Lung (tissue), 12 donors: Measurements from ENCODE around the gene PLSCR1. TPM values are rescaled to one million over a fixed set of nuclear protein-coding genes. Genes with fewer than 3 reads are reported as not detected.
A peak's percentile ranks its signal among the peaks of the same experiment; 100 is the strongest.

Experiments
- ATAC-seq: fragments of 200-7000 bp; cut with Tn5 transposase; one replicate; pipeline ENCODE4 v1.9.1; 2020; ENCODE audit warnings: moderate number of reproducible peaks; ENCODE audit not compliant: insufficient read depth, low FRiP score
- DNase-seq, 3 donors: peaks; one replicate each; pipeline ENCODE4 v3.0.0-alpha.2; 2013 to 2017
- H3K27ac ChIP-seq, 2 donors: one replicate each; pipeline ENCODE4 v1.5.1; 2013; ENCODE audit warnings: mild to moderate bottlenecking in 2 of 2, moderate library complexity in 2 of 2, control low read depth in 1 of 2, inconsistent platforms in 1 of 2, low read depth in 1 of 2, low read length in 1 of 2
- H3K27me3 ChIP-seq, 3 donors: one replicate each; pipeline ENCODE4 v1.5.1; 2013; ENCODE audit warnings: low read length in 2 of 3; ENCODE audit not compliant: control insufficient read depth in 3 of 3, insufficient read depth in 3 of 3
- H3K36me3 ChIP-seq, 4 donors: one replicate each; pipeline ENCODE4 v1.5.1; 2013; ENCODE audit warnings: low read length in 4 of 4, mild to moderate bottlenecking in 1 of 4, moderate library complexity in 1 of 4; ENCODE audit not compliant: control insufficient read depth in 4 of 4, insufficient read depth in 4 of 4
- H3K4me1 ChIP-seq, 5 donors: one replicate each; pipeline ENCODE4 v1.5.1; 2013; ENCODE audit warnings: low read length in 5 of 5, mild to moderate bottlenecking in 2 of 5, moderate library complexity in 1 of 5; ENCODE audit not compliant: control insufficient read depth in 5 of 5, insufficient read depth in 5 of 5
- H3K4me3 ChIP-seq: one replicate; pipeline ENCODE4 v1.5.1; 2013; ENCODE audit warnings: mild to moderate bottlenecking, control low read depth, moderate library complexity
- H3K9ac ChIP-seq, 2 donors: one replicate each; pipeline ENCODE4 v1.5.1; 2013; ENCODE audit warnings: low read length in 2 of 2, control low read depth in 1 of 2; ENCODE audit not compliant: insufficient read depth in 1 of 2
- H3K9me3 ChIP-seq, 4 donors: one replicate each; pipeline ENCODE4 v1.5.1; 2013; ENCODE audit warnings: low read length in 3 of 4, mild to moderate bottlenecking in 1 of 4, moderate library complexity in 1 of 4; ENCODE audit not compliant: control insufficient read depth in 4 of 4, insufficient read depth in 3 of 4
- CTCF ChIP-seq: IDR thresholded peaks from 2 replicates; pipeline ENCODE4 v1.5.1; 2012; ENCODE audit warnings: mild to moderate bottlenecking; ENCODE audit errors: control extremely low read depth, extremely low read depth
- whole genome bisulfite sequencing, 2 donors: extraction: QIAGEN DNeasy Blood & Tissue Kit; methylation state at CpG; one replicate each; pipeline ENCODE4 v1.1.7; 2013; 5-methylcytosine and 5-hydroxymethylcytosine counted together
- polyA plus RNA-seq, 2 donors: library from polyadenylated mRNA; stranded (reverse); fragments of 200-250 nt; gene quantifications; one replicate each; pipeline ENCODE4 v1.2.1, GENCODE V29; 2013
- total RNA-seq, 2 donors: library from RNA; depleted of rRNA in 1 of 2; stranded (reverse); fragments of >200 nt in 1 of 2; gene quantifications; one replicate each; pipeline ENCODE4 v1.2.1, GENCODE V29; 2014 to 2021
- donor health status: control.
- donor health status: control.
- donor health status: Bipolar disorder and iron deficiency.
- donor health status: healthy.
- donor health status: DM: yes; HTN: yes; CAD: no.

The PLSCR1 gene
- total and polyA plus RNA-seq, 4 donors, result 38.6 to 211 (median 108) TPM

- Histone ChIP-seq H3K27ac (no peak overlapping the region), H3K9ac (no peak overlapping the region), H3K36me3 (no peaks in the 10 kb centered on the region), H3K4me3 (no peak overlapping the region), H3K9me3 (no peaks in the 10 kb centered on the region), H3K27me3 (no peaks in the 10 kb centered on the region), H3K4me1 (no peaks in the 10 kb centered on the region)
- 5 to 10% methylated on average over 1 of the region's 1 CpG for WGBS, 2 donors
- TF ChIP-seq CTCF, result peak; percentile 19
- DNase-seq (peak; percentile 34 to 79 (median 69)), ATAC-seq (no peak)
Measured at GRCh38 chr3:146589899-146590508, 45.6 kb upstream of the PLSCR1 start.

GRCh38 chr3:146585156-146585555 lies 40.7 kb upstream of the PLSCR1 start:
- ATAC-seq (no peak), DNase-seq (no peak)
- Histone ChIP-seq H3K36me3 (no peaks in the 10 kb centered on the region), H3K4me3 (no peak overlapping the region), H3K27ac (no peak overlapping the region), H3K4me1 (no peaks in the 10 kb centered on the region), H3K9ac (no peak overlapping the region), H3K27me3 (no peaks in the 10 kb centered on the region), H3K9me3 (peaks cover 0 to 5% (median 2%) of the 10 kb centered on the region in 4 donors)
- TF ChIP-seq CTCF, result no peak

GRCh38 chr3:146581951-146582467 lies 37.6 kb upstream of the PLSCR1 start:
- Histone ChIP-seq H3K9ac (no peak overlapping the region), H3K4me3 (no peak overlapping the region), H3K27me3 (no peaks in the 10 kb centered on the region), H3K9me3 (peaks cover 0 to 5% (median 2%) of the 10 kb centered on the region in 4 donors), H3K4me1 (no peaks in the 10 kb centered on the region), H3K27ac (no peak overlapping the region), H3K36me3 (no peaks in the 10 kb centered on the region)
- DNase-seq, result no peak
- TF ChIP-seq CTCF, result no peak
- no peak for ATAC-seq
